Measurements from ENCODE around the gene PLA2G2F.

Gene PLA2G2F

GRCh38 chr1:20100632-20101355 is 38.3 kb upstream of the PLA2G2F start:
- no peak overlapping the region for H3K27ac ChIP-seq (replicated peaks)
- H3K27me3 ChIP-seq (ENCODE audit: insufficient read depth, poor library complexity, severe bottlenecking) = no peaks in the 10 kb centered on the region
- TF ChIP-seq CTCF (IDR thresholded peaks at IDR 0.05; ENCODE audit: insufficient read depth, low read length) (peak; percentile 89), REST (IDR thresholded peaks at IDR 0.05; ENCODE audit: insufficient replicate concordance, low read depth) (no peak), SPI1 (IDR thresholded peaks at IDR 0.05; ENCODE audit: borderline replicate concordance, low read depth) (0 out of 2 replicates have a peak, but pooled peaks have one; percentile 36)
- peak in 1 of 2 experiments; percentile 47 for DNase-seq (ENCODE audit: low read depth in 1 of 2, low spot score in 1 of 2)
- no peak overlapping the region for H3K4me3 ChIP-seq (replicated peaks; ENCODE audit: insufficient read depth, low read length)

- TF ChIP-seq GABPA (IDR thresholded peaks at IDR 0.05; ENCODE audit: low read depth) (no peak), REST (IDR thresholded peaks at IDR 0.05; ENCODE audit: insufficient replicate concordance, low read depth) (no peak), POLR2AphosphoS5 (IDR thresholded peaks at IDR 0.05; ENCODE audit: low read depth) (no peak), CTCF (IDR thresholded peaks at IDR 0.05; ENCODE audit: insufficient read depth, low read length) (no peak), SPI1 (IDR thresholded peaks at IDR 0.05; ENCODE audit: borderline replicate concordance, low read depth) (no peak)
- no peak overlapping the region for H3K27ac ChIP-seq (replicated peaks)
- no peak overlapping the region for H3K4me3 ChIP-seq (replicated peaks; ENCODE audit: insufficient read depth, low read length)
- no peak for DNase-seq (ENCODE audit: low read depth in 1 of 2, low spot score in 1 of 2)
- H3K27me3 ChIP-seq (ENCODE audit: insufficient read depth, poor library complexity, severe bottlenecking) = no peaks in the 10 kb centered on the region
Observed at GRCh38 chr1:20102875-20103274, 36.2 kb upstream of the PLA2G2F start.

- no peak for TF ChIP-seq CTCF (IDR thresholded peaks at IDR 0.05; ENCODE audit: insufficient read depth, low read length)
- no peak for TF ChIP-seq REST (IDR thresholded peaks at IDR 0.05; ENCODE audit: insufficient replicate concordance, low read depth)
- no peak for TF ChIP-seq SPI1 (IDR thresholded peaks at IDR 0.05; ENCODE audit: borderline replicate concordance, low read depth)
- TF ChIP-seq POLR2AphosphoS5 (IDR thresholded peaks at IDR 0.05; ENCODE audit: low read depth) = no peak
- no peak for TF ChIP-seq GABPA (IDR thresholded peaks at IDR 0.05; ENCODE audit: low read depth)
- no peak for DNase-seq (ENCODE audit: low read depth in 1 of 2, low spot score in 1 of 2)
- no peak overlapping the region for H3K27ac ChIP-seq (replicated peaks)
Observed at GRCh38 chr1:20105856-20106255, 33.3 kb upstream of the PLA2G2F start.

More at GRCh38 chr1:20105856-20106255, 33.3 kb upstream of the PLA2G2F start:
- H3K4me3 ChIP-seq (replicated peaks; ENCODE audit: insufficient read depth, low read length) = no peak overlapping the region
- H3K27me3 ChIP-seq (ENCODE audit: insufficient read depth, poor library complexity, severe bottlenecking) = no peaks in the 10 kb centered on the region

Data from HL-60 (cell line).